DOHH2 (cell line): ENCODE measurements around the gene KPRP.

Experiments used
- CTCF ChIP-seq: fragments of 200-600 bp; sonication (generic); IDR thresholded peaks from one replicate; pipeline ENCODE4 v1.5.1; 2014; ENCODE audit warnings: antibody characterized with exemption, mild to moderate bottlenecking, low read depth, low read length; ENCODE audit not compliant: poor library complexity, severe bottlenecking
- EZH2phosphoT487 ChIP-seq: fragments of 200-600 bp; sonication (generic); IDR thresholded peaks from 2 replicates; pipeline ENCODE4 v1.6.1; 2017; ENCODE audit warnings: borderline replicate concordance, mild to moderate bottlenecking, antibody characterized with exemption, low read length, moderate library complexity, mixed read lengths

DNA sequence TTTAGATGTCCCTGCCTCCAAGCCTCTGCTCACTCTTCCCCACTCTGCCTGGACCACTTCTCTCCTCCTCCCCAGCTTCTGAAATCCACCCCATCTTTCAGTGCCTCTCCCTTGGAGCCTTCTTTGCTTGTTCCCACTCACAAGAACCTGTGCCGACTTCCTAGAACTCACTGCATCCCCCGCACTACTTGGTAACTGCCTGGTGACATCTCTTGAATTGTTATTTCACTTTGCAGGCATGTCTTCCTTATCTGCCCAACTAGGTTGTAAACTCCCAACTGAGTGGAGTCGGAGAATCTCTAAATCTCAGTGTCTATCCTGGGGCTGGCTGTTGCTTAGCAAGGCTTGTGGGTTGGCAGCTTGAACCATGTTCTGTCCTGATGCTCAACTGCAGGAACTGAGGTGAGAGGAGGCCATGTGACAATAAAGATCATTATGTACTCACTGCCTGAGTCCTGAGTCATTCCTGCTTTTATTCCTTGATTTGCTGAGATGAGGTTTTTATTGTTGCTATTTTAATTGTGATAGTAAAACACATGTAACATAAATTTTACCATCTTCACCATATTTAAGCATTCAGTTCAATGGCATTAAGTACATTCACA, 3.9 kb downstream of the KPRP start:
- TF ChIP-seq EZH2phosphoT487 (no peak), CTCF (no peak)
